CD4-positive, alpha-beta T cell treated with Interleukin-1 beta for 1 hour (primary cell): ENCODE results near the gene ARX.

ENCODE experiments used
- DNase-seq, 2 donors: peaks; one replicate each; pipeline ENCODE4 v3.0.0-alpha.2; 2020 to 2022

The ARX gene

DNA sequence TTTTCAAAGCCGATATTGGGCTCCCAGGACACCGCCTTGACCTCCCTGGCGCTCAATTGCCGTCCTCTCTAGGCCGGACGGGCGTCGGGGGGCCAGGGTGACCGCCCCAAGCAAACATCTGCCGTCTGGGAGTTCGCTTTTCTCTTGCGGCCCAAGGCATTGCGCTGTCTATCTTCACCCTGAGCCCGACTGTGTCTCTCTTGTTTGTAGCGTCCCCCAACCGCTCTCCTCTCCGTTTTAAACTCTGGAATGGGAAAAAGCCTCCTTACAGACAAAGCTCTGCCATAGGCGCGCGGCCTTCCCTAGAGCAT is 551 bp upstream of the ARX start:
- DNase-seq: no peak

DNA sequence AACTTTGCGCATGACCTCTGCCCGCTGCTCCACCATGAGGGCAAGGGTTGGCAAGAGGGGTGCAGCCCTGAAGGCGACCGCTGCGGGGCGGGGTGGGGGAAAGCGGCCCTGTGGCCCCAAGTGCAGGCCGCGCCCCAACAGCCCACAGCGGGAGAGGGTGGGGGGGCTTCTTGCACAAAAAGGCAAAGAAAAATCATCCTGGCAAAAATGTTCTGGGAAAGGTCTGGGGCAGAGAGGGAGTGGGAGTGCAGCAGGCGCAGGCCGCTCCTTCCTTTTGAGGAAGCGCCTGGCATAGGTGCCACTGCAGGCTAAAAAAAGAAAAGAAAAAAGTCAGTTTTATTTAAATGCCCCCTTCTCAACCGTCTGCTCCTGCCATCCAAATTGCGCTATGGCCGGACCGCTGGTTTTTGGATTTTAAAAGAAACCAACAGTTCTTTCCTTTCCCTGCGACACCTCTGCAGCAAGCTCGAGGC is 1.4 kb downstream of the ARX start:
- no peak for DNase-seq

DNA sequence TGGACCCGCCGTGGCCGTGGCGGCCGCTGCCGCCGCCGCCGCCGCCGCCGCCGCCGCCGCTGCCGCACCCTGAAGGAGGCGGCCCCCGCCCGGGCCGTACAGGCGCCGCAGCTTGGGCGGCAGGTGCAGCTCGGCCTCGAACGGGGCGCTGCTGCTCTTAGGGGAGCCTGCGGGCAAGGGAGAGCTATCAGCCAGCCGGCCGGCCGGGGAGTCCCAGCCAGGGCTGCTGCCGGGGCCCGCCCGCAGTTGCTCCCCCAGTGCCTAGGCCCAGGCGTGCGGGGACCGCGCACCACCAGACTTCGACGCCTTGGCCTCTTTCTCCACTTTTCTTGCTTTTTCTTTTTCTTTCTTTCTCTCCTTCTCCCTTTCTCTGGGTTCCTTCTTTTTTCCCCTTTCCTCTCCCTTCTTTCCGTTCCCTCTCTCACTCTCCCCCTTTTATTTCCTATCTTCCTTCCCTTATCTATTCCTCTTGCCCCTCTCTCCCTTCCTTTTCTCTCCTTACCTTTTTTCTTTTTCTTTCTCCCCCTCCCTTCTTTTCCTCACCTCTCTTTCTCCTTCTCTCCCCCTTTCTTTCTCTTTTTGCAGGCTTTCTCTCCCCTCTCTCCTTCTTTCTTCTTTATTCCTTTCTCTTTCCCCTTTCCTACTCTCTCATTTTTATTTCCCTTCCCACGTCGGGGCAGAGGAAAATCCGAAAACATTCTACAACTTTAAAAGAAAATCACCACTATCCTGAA is 2.0 kb downstream of the ARX start:
- DNase-seq: no peak

DNA sequence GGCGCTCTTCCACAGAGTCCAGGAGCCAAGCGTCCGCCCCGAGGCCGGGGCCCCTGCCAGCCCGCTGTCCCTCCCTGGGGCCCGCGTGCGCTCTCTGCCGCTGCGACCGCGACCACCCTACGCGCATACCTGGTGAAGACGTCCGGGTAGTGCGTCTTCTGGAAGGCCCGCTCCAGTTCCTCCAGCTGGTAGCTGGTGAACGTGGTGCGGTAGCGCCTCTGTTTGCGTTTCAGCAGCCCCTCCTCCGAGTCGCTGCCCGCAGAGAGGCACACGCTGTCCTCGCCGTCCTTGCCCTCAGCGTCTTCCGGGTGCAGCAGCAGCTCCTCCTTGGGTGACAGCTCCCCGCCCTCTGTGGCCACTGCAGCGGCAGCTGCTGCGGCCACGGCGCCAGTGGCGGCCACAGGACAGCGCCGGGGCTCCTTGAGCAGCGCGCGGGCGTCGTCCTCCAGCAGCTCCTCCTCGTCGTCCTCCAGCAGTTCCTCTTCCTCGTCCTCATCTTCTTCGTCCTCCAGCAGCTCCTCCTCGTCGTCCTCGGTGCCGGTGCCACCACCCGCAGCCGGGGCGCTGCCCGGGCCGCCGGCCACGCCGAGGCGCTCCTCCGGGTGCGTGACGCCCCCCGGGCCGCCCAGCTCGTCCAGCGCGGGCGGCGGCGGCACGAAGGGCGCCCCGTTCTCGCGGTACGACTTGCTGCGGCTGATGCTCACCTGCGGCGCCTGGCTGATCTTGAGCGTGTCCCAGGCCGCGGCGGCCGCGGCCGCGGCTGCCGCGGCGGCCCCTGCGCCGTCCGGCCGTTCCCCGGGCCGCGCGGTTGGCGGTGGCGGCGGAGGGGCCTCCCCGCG is 2.8 kb downstream of the ARX start:
- no peak for DNase-seq

DNA sequence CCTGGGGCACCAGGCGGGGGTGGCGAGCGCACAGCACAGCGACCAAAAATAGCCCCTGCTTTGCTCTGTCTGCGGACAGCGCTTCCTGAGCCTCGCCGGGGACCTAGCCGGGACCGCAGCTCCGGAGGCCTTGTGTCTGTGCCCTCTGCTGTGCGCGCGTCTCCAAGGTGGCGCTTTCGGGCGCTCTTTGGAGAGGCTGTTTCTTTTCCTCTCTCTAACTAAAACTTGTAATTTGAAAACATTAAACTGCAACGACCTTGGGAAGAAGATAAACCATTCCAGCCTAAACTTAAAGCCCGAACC is 3.4 kb downstream of the ARX start:
- no peak for DNase-seq

DNA sequence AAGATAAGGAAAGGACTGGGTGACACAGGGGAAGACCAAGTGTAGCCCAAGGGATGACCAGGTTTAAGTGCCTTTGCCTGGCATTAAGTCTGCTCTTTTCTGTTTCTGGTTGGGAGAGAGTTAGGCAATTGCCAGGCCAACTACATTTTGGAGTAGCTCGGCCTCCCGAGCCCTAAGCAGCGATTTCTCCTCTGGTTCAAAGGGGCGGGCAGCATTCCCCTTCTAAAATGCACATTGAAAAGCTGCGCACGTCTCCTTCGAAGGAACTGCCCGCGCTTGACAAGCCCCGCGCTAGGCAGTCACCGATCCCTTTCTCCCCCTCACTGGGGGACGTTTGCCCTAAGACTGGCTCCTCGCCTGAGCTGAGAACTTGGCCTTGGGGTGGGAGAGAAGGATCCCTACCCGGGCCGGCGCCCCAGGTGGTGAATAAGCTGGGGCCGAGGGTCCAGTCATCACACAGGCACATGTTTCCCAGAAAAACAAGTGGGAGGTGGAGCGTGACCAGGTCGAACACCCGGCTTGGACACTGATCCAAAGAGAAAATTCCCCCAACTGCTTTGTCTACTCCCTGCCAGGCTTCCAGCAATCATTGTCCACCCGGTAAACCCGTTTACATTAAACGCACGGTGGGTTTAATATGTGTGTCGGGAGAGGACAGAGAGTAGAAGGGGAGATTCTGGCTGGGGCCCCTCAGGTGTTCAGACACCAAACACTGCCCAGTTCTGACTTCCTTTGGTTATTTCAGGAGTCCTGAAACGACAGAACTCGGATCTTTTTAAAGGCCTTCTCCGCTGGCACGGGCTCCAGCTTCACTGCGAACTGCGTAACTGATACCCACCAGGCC is 4.0 kb downstream of the ARX start:
- DNase-seq: no peak

DNA sequence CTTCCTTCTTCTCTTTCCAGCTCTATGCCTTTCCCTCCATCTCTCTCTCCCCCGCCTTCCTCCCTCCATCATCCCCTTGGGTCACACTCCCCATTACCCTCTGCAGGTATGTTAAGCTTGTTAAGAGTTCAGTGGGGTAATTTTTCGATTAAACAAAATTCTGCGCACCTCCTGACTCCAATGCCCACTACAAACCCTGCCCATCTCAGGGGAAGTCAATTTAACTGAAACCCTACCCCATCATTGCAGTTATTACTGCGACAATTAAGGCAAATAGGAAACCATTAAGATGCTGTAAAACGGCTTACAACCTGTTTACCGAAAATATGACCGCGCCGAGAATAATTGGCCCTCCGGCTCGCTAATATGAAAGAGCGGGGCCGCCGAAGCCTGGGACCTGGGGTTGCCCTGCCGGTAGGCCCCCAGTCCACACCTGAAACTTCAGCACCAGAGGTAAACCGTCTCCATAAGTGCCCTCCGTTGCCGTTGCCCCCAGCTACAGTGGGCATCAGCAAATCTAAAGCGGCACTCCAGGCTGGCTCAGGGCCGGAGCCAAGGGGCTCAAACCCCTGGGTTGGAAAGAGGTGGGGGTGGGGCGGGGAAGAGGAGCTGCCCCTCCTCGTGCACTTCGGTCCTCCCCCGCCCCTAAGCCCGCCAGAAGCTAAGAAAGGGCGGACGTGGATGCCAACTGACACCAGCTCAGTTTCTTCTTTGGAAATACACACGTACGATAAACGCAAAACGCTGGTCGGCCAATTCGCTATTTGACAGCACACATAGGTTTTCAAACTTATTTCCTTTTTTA is 4.8 kb downstream of the ARX start:
- DNase-seq: no peak

DNA sequence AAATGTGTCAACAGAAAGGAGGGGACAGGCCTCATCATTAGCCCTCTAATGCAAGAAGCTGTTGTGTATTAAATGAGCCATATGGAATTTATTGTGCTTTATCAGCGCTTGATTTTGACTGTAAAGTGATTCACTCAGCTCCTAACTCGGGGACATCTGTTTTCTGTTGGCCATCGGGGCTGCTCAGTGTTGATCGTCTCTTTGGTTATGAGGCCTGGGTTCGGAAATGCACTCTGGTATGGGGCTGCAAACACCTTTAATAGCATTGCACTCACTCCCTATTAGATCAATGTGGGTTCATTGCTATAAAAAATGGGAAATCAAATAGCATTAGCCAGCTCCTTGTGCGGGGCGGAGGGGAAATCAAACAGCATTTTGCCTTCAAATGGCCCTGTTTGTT is 6.4 kb downstream of the ARX start:
- DNase-seq: no peak

DNA sequence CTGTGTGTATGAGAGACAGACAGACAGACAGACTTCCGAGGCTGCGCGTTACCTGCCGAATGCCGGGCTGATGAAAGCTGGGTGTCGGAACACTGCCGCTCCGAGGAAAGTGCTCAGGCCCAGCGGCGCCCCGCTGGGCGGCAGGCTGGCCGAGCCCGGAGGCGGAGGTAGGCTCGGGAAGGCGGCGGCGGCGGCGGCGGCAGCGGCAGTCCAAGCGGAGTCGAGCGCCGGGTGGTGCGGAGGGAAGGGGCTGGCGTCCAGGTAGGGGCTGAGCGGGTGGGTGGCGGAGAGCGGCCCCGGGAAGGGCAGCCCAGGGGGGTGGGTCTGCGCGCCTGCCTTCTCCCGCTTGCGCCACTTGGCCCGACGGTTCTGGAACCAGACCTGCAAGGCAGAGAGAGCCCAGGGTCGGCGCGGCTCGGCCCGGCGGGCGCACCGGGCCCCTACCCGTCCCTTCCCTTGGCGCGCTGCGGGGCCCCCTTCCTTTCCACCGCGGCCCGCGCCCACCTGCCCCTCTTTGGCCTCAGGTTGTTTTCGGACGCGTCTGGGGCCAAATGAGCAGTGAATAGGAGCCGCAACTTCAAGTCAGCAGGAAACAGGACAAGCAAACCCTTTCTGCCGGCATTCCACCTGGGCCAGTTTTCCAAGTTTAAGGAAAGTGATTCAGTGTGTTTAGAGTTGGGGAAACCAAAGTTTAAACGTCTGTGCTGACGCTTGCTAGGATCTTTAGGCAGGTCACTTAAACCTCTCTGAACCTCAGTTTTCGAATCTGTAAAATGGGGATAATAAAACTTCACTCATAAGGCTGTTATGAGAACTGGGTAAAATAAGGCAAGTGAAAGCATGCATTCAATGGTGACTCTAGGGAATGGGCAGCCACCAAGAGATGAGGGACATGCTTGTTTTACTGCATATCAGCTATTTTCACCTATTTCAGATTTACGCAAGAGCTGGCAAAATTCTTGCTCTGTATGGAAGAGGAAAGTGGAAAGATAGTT is 8.4 kb downstream of the ARX start:
- no peak for DNase-seq

DNA sequence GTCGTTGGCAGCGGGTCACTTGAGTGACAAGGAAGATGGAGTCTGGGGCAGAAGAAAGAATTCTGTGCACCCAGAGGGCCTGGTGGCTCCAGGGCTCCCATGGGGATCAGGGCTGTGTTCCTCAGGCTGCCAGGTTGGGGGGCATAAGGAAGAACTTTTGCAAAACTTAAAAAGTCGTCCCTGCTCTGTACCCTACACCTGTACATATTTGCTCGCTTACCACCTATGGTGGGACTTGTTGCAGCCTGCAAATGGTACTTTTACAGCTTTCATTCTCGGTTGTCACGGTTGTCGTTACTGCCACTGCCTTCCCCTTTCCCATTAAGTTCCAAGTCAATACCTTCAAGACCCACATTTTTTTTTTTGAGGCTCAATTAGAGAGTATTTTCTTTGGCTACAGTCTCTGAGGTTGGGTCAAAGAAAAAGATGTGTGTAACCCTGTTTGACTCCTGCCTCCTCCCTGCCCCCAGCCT is 9.1 kb downstream of the ARX start:
- no peak for DNase-seq

DNA sequence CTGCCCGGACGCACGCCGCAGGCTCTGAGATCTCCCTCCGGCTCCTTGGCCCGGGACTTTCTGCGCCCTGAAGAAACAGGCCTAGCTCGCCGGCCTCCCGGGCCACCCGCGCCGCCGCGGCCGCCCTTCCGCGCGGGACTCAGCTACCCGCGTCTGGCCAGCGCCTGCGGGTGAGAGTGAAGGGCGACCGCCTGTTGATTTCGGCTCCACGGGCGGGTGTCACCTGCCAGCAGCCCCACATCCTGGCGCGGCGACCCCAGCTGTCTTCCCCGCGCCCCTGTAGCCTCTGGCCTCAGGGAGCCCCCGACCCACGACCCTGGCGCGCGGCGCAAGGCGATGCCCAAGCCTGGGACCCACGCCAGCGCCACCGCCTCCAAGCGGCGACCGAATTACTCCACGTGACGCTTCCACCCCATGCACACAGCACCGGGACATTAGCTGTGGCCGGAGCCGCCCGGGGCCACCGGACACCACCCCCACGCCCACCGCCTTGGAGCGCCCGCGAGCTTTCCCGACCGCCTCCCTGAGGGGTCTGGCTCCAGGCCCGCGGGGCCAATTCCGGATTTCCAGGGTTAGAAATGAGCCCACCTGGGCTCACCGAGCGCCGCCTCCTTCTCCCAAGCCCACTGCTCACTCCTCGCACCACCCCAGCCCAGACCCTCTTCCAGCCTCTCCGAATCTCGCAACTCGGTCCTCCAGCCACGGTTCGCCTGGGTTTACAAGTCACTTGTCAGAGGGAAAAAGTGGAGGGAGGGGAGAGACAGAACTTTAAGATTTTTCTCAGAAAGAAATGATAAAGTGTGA is 10.2 kb downstream of the ARX start:
- DNase-seq: no peak

DNA sequence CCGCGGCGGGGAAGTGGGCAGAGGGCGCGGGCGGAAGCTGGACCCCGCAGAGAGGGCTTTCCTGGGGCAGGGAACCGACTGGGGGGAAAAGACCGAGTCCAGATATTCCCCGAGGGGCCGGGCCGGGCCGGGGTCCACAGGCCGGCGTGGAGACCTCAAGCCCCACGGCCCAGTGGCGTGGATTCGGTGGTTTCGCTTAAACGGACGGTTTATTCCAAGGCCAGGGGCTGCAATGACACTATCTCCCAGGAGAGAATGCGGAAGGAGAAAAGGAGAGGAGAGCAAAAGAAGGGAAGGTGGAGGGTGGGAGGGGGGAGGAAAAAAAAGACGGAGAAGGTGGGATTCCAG is 10.8 kb downstream of the ARX start:
- no peak for DNase-seq

DNA sequence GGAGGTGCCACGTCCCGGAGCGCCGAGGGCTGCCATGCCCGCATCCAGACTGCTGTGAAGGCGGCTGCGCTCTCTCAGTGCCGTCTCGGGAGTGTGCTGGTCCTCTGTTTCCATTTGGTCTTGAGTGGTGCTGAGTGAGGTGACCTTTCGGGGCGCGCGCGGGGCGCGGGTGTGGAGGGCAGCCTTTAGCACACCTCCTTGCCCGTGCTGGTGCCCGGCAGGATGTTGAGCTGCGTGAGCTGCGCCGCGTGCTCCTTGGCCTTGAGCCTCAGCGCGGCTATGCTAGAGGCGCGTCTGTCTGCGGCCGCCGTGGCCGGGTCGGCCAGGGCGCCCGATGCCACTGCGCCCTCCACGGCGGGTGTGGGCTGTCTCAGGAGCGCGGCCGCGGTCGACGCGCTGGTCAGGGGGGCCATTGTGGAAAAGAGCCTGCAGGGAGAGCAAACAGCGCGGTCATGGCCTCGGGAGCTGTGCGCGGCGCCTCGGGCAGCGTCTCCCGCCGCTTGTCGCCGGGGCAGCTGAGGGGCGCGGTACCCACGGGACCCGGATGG is 11.2 kb downstream of the ARX start:
- no peak for DNase-seq

DNA sequence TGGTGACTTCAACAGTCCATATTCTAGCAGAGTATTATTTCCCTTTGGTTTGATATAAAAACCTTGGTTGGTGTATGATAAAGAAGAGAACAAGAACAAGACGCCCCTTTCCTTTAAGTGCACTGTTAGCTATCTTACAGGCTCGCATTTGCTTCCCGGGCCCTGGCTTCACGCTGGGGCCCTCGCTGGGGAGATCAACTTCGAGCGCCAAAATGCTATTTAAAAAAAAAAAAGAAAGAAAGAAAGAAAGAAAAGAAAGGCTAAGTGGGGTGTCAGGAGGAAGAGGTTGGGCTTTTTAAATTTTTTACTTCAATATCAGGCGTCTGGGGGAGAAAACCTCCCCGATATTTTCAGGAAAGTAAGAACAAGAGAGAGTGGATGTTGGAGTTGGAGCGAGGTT is 11.7 kb downstream of the ARX start:
- DNase-seq: no peak

DNA sequence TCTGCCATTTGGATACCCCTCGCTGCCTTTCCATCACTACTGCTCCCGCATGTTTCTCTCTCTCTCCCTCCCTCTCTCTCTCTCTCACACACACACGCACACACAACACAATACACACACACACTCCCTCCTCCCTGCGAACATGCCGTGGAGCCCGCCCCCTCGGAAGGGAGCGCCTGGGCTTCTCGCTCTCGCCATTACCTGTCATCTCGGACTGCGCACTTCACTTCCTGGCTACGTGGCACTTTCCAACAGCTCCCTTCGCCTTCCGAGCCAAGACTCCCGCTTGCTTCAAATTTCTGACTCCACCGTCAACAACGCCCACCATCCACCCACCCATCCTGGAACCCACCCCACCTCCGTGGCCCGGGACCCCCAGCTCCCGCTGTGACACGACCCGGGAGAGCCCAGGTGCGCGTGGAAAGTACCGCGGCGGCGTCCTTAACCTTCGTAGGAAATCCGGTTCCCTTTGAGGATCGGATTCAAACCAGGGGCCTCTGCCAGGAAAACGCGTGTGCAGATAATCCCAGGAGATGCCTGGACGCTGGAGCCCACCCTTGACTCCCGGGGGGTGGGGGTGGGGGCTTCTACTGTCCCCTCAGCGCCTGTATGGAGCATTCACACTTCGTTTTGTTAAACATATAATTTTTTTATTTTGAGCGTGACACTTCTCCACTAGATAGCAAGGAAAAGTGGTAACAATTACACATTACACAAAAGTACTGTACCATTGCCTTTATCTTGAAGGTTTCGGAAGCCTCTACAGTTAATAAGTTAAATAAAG is 12.5 kb downstream of the ARX start:
- no peak for DNase-seq

DNA sequence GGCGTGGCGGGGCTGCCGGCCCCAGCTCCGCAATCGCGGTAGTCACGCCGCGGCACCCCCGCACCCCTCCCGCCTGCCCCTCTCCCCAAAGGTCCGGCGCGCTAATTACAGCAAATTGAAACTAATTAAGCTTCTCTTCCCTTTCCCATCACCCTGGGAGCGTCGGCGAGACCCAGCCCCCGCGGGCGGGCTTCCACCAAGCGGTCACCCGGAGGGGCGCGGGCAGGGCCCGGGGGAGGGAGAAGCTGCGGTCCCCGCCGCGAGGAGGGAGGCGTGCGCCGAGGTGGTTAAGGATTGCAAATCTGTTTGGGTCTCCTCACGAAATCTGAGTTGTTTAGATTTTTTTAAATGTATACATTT is 13.1 kb downstream of the ARX start:
- DNase-seq: no peak

DNA sequence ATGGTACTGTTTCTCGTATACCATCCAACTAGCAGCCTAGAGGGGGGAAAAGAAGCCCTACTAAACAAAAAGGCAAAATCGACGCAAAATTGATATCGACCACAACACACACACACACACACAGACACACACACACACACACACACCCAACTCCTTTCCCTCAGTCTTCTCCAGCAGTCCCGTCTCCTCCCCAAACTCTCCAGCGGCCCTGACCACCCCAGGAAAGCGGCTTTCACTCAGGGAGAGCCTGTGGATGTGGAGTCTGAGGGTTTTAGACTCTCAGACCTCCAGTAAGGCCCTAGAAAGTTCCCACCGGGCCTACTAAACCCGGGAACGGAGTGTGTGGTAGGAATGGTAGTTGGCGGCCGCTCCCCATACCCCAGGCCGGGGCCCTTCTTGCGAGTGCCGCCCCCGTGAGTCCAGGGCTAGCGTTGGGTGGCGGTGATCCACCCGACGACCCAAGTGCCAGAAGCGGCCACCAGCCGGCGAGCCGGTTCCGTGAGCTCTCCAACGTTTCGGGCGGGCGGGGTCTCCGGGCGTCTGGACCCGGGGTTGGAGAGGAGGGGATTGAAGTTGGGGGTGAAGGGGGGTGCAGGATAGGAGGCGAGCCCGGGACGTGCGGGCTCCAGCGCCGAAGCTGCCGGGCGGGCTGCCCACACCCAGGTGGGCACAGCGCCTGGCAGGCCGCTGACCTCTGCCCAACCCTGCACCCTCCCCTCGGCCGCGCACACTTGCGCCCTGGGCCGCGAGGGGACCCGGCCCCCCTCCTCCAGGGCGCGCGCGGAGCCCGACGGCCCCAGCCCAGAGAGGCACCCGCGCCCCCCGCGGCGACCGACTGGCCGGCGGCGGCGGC is 13.7 kb downstream of the ARX start:
- no peak for DNase-seq

DNA sequence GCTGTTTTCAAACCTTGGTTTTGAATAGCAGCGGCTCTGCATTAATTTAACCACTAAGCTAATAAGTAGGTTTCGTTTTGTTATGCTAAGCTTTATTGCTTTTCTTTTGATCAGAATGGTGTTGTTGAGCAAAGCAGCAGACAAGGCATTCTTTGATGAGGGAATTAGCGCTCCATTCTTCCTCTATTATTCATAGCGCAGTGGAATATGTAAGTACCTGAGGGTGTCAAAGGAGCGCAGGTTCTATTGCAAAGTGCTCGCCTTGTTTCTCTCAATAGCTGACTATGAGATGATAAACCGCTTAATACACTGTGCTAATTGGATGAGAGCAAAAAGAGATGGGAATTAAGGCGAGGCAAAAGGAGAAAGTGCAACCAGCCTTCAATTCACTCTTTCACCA is 16.3 kb downstream of the ARX start:
- DNase-seq: no peak
